ENCODE results near the gene PLXNA3. TPM values are rescaled to one million over a fixed set of nuclear protein-coding genes. Genes with fewer than 3 reads are reported as not detected.

PLXNA3 gene
- total RNA-seq, 2 experiments from 2014 or later: 48.9 to 53.6 TPM

Small RNA genes lying within 50 kb of the gene (microRNA-seq; reads per million reads assigned to microRNA genes)
- not detected for gene MIR6858

Other genes with a start within 250 kb of the PLXNA3 start
- not detected for gene OPN1MW2, start 238.5 kb upstream of the PLXNA3 start, total RNA-seq
- gene OPN1MW3, start 200.7 kb upstream of the PLXNA3 start, total RNA-seq: not detected
- not detected for gene TEX28, start 163.2 kb upstream of the PLXNA3 start, total RNA-seq
- gene TKTL1, start 162.5 kb upstream of the PLXNA3 start, total RNA-seq: 1 to 10 TPM; 1.3 to 1.5 TPM
- 1,000 to 10,000 TPM; 1,371 to 1,454 TPM for gene FLNA, start 83.6 kb upstream of the PLXNA3 start, total RNA-seq
- gene EMD, start 79.0 kb upstream of the PLXNA3 start, total RNA-seq: 10 to 100 TPM; 65.9 to 66.0 TPM
- 1,000 to 10,000 TPM; 2,758 to 2,862 TPM for gene RPL10, start 59.9 kb upstream of the PLXNA3 start, total RNA-seq
- gene DNASE1L1, start 49.0 kb upstream of the PLXNA3 start, total RNA-seq: 10 to 100 TPM; 22.5 to 26.5 TPM
- 10 to 100 TPM; 76.5 to 77.4 TPM for gene TAFAZZIN, start 46.7 kb upstream of the PLXNA3 start, total RNA-seq
- gene ATP6AP1, start 29.6 kb upstream of the PLXNA3 start, total RNA-seq: 10 to 100 TPM; 41.5 to 43.5 TPM
- 10 to 100 TPM; 92.7 to 95.5 TPM for gene GDI1, start 21.1 kb upstream of the PLXNA3 start, total RNA-seq
- gene FAM50A, start 14.1 kb upstream of the PLXNA3 start, total RNA-seq: 10 to 100 TPM; 62.7 to 63.5 TPM
- gene LAGE3, start 21.0 kb downstream of the PLXNA3 start, total RNA-seq: 10 to 100 TPM; 49.6 to 51.0 TPM
- gene UBL4A, start 28.3 kb downstream of the PLXNA3 start, total RNA-seq: 10 to 100 TPM; 52.1 to 54.0 TPM
- 10 to 100 TPM; 29.1 to 30.8 TPM for gene SLC10A3, start 32.3 kb downstream of the PLXNA3 start, total RNA-seq
- gene FAM3A, start 58.0 kb downstream of the PLXNA3 start, total RNA-seq: 10 to 100 TPM; 28.5 to 31.6 TPM
- gene G6PD, start 88.6 kb downstream of the PLXNA3 start, total RNA-seq: 100 to 1,000 TPM; 133 to 135 TPM
- gene IKBKG, start 89.3 kb downstream of the PLXNA3 start, total RNA-seq: 10 to 100 TPM; 51.1 to 56.0 TPM
- gene CTAG1A, start 126.9 kb downstream of the PLXNA3 start, total RNA-seq: not detected
- gene CTAG1B, start 161.0 kb downstream of the PLXNA3 start, total RNA-seq: not detected
- gene CTAG2, start 195.3 kb downstream of the PLXNA3 start, total RNA-seq: not detected